Measurements from ENCODE around the gene LDLRAD4. TPM values are rescaled to one million over a fixed set of nuclear protein-coding genes. Genes with fewer than 3 reads are reported as not detected.

Gene LDLRAD4
- total RNA-seq, 4 donors from 2014 or later, result 23.9 to 38.3 (median 27.0) TPM

DNA sequence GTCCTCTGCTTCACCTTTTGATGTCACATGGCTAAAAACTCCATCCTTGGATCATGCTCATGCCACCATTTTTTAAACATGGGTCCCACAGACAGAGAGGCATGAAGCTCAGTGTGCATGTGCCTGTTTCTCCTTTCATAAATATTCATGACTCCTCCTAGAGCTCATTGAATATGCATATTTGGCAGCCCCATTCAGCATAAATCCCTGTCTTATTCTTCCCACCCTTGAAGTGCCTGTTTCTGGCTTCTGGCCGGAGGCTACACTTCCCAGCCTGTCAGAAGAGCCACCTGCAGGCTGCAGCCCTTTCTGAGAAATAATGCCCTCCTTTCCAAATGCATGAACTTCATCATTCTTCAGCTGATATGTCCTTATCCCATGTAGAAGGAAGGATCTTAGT lies 109.7 kb downstream of the LDLRAD4 start:
- TF ChIP-seq CTCF (IDR thresholded peaks at IDR 0.05), result no peak
- ATAC-seq (ENCODE audit: low FRiP score) (no peak), DNase-seq (ENCODE audit: low spot score) (no peak)

DNA sequence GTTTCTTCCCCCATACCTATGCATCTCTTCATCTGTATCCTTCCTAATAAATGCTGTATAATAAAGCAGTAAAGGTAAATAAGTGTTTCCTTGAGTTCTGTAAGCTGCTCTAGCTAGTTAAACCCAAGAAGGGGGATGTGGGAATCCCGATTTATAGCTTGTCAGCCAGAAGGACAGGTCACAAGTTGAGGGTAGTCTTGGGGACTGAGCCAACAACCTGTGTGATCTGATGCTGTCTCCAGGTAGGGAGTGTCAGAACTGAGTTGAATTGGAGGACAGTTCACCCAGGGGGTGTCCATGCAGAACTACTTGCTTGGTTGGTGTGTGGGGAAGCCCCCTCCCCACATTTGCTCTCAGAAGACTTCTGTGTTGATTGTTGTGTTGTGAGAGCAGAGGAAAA lies 112.4 kb downstream of the LDLRAD4 start:
- no peak for TF ChIP-seq CTCF (IDR thresholded peaks at IDR 0.05)
- DNase-seq (ENCODE audit: low spot score), result no peak
- ATAC-seq (ENCODE audit: low FRiP score), result no peak

GRCh38 chr18:13331846-13332245 lies 113.3 kb downstream of the LDLRAD4 start:
- ATAC-seq (ENCODE audit: low FRiP score) (no peak), DNase-seq (ENCODE audit: low spot score) (no peak)
- no peak for TF ChIP-seq CTCF (IDR thresholded peaks at IDR 0.05)

DNA sequence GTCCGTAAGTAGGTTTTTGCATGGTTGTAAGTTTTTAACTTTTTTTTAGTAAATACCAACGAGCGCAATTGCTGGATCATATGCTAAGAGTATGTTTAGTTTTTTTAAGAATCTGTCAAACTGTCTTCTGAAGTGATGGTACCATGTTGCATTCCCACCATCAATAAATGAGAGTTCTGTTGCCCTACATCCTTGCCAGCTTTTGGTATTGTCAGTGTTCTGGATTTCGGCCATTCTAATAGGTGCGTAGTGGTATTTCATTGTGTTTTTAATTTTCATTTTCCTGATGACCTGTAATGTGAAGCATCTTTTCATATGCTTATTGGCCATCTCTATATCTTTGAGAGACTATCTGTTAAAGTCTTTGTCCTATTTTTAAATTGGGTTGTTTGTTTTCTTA lies 114.3 kb downstream of the LDLRAD4 start:
- no peak for DNase-seq (ENCODE audit: low spot score)
- no peak for TF ChIP-seq CTCF (IDR thresholded peaks at IDR 0.05)
- no peak for ATAC-seq (ENCODE audit: low FRiP score)

- ATAC-seq (ENCODE audit: low FRiP score) (no peak), DNase-seq (ENCODE audit: low spot score) (no peak)
- TF ChIP-seq CTCF (IDR thresholded peaks at IDR 0.05), result no peak
Observed at GRCh38 chr18:13335903-13336302, 117.3 kb downstream of the LDLRAD4 start.

DNA sequence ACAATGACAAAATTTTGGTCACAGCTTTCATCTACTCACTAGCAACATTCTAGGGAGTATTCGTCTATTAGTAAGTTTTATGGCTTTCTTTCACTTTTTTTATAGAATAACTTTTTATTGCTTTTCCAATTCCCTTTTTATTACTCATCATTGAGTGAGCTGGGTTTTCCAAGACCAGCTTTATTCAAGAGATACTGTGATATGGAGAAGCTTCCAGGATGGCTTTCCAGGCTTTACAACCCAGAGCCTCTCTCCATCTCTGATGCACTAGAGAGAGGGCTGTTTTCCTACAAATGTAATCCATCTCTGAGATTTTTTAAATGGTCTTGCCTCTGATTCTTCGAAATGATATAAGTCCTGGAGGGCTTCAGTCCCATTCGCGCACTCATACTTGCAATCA lies 118.3 kb downstream of the LDLRAD4 start:
- ATAC-seq (ENCODE audit: low FRiP score) (no peak), DNase-seq (ENCODE audit: low spot score) (no peak)
- no peak for TF ChIP-seq CTCF (IDR thresholded peaks at IDR 0.05)

GRCh38 chr18:13337369-13337768 lies 118.8 kb downstream of the LDLRAD4 start:
- no peak for ATAC-seq (ENCODE audit: low FRiP score)
- no peak for TF ChIP-seq CTCF (IDR thresholded peaks at IDR 0.05)
- DNase-seq (ENCODE audit: low spot score), result no peak
